K562 (cell line): ENCODE data around the gene ELOVL4. TPM values are rescaled to one million over a fixed set of nuclear protein-coding genes. Genes with fewer than 3 reads are reported as not detected.

Experiments used
- ATAC-seq: fragments of 200-7000 bp; cut with Tn5 transposase; 3 replicates; pipeline ENCODE4 v1.9.1; 2020; ENCODE audit warnings: moderate library complexity
- BruUV-seq: library from RNA; stranded (reverse); fragments of 400-500 nt; replicated peaks from 2 replicates; lab custom pipeline; 2021; lab: Mats Ljungman, UMichigan
- CTCF ChIA-PET: fragments of 300-600 bp; formaldehyde crosslinking; extraction: SDS; loops from one replicate; lab custom pipeline; 2021; ENCODE audit warnings: low intra/inter-chr PET ratio; lab: Yijun Ruan, JAX
- POLR2A ChIA-PET: fragments of 300-600, 350-650 bp; sonication (Branson Sonifier 250); formaldehyde crosslinking; extraction: SDS; loops from one replicate; lab custom pipeline; 2021; ENCODE audit warnings: antibody characterized with exemption, inconsistent platforms; lab: Yijun Ruan, JAX
- DNase-seq, 4 experiments: peaks; one replicate each; pipeline versions ENCODE4 v3.0.0 to v3.0.0-alpha.2; 2011 to 2018; ENCODE audit warnings: low spot score in 3 of 4, mixed read lengths in 3 of 4; ENCODE audit errors: extremely low read depth in 1 of 4
- FAIRE-seq: peaks from 2 replicates; lab custom pipeline; 2011; peaks lifted over from hg19 to GRCh38; lab: Jason Lieb, UNC
- H2AFZ ChIP-seq: 2 replicates; pipeline ENCODE4 v1.6.0; 2011; ENCODE audit warnings: low read depth, low read length, control low read depth, inconsistent platforms
- H3K27ac ChIP-seq: fragments of 200-600 bp; 3 replicates; pipeline ENCODE4 v1.8.0; 2011; ENCODE audit warnings: low read depth, mild to moderate bottlenecking, control low read depth, inconsistent platforms, low read length, moderate library complexity, mixed read lengths; ENCODE audit errors: extremely low read depth
- H3K27me3 ChIP-seq, 2 experiments: fragments of 300-600 bp in 1 of 2; 2 replicates in 1 of 2; 3 replicates in 1 of 2; pipeline versions ENCODE4 v1.6.0 to v1.8.0; 2011; ENCODE audit warnings: inconsistent platforms in 2 of 2, low read length in 2 of 2, mild to moderate bottlenecking in 1 of 2, mixed read lengths in 1 of 2, moderate library complexity in 1 of 2; ENCODE audit not compliant: control insufficient read depth in 2 of 2, insufficient read depth in 2 of 2
- H3K36me3 ChIP-seq: fragments of 300-600 bp; 3 replicates; pipeline ENCODE4 v1.8.0; 2011; ENCODE audit warnings: mild to moderate bottlenecking, low read length, inconsistent platforms; ENCODE audit not compliant: control insufficient read depth, insufficient read depth
- H3K4me1 ChIP-seq, 2 experiments: fragments of 200-600 bp in 1 of 2; replicated peaks in 1 of 2; 2 replicates in 1 of 2; 3 replicates in 1 of 2; pipeline versions ENCODE4 v1.5.1 to v1.8.0; 2011; ENCODE audit warnings: inconsistent platforms in 2 of 2, low read length in 2 of 2, mild to moderate bottlenecking in 1 of 2, mixed read lengths in 1 of 2, moderate library complexity in 1 of 2; ENCODE audit not compliant: control insufficient read depth in 2 of 2, insufficient read depth in 2 of 2
- H3K4me2 ChIP-seq: 2 replicates; pipeline ENCODE4 v1.6.1; 2011; ENCODE audit warnings: low read length, control low read depth, inconsistent platforms, mixed read lengths; ENCODE audit not compliant: insufficient read depth
- H3K4me3 ChIP-seq: fragments of 200-600 bp; sonication (generic), shearing (Covaris generic); 2 replicates; pipeline ENCODE4 v1.5.1; 2016; ENCODE audit warnings: control low read depth, inconsistent platforms
- H3K79me2 ChIP-seq: fragments of 200-600 bp; 3 replicates; pipeline ENCODE4 v1.8.0; 2011; ENCODE audit warnings: low read length, inconsistent platforms; ENCODE audit not compliant: control insufficient read depth, insufficient read depth
- H3K9ac ChIP-seq, 2 experiments: 2 replicates each; pipeline versions ENCODE4 v1.6.0 to v1.6.1; 2011; ENCODE audit warnings: low read depth in 2 of 2, low read length in 2 of 2, control low read depth in 1 of 2, inconsistent platforms in 1 of 2, mild to moderate bottlenecking in 1 of 2, mixed read lengths in 1 of 2; ENCODE audit not compliant: insufficient read depth in 1 of 2
- H3K9me1 ChIP-seq: one replicate; pipeline ENCODE4 v1.6.0; 2011; ENCODE audit warnings: inconsistent platforms, mild to moderate bottlenecking, low read length, moderate library complexity; ENCODE audit not compliant: control insufficient read depth, insufficient read depth
- H3K9me3 ChIP-seq: replicated peaks from 2 replicates; pipeline ENCODE4 v1.5.1; 2011; ENCODE audit warnings: low read depth, low read length, inconsistent platforms; ENCODE audit not compliant: control insufficient read depth, insufficient read depth
- H4K20me1 ChIP-seq: replicated peaks from 2 replicates; pipeline ENCODE4 v1.6.1; 2011; ENCODE audit warnings: low read length, inconsistent platforms, mixed read lengths; ENCODE audit not compliant: control insufficient read depth, insufficient read depth
- BMI1 ChIP-seq: fragments of 150-350 bp; IDR thresholded peaks from 2 replicates; pipeline ENCODE4 v1.6.1; 2014; ENCODE audit warnings: low read length
- DLX4 ChIP-seq: fragments of 250-450 bp; sonication (Bioruptor Pico); IDR thresholded peaks from 2 replicates; pipeline ENCODE4 v1.6.1; 2021; ENCODE audit warnings: mild to moderate bottlenecking
- ESRRB ChIP-seq: fragments of 250-450 bp; sonication (Bioruptor Pico); IDR thresholded peaks from 2 replicates; pipeline ENCODE4 v1.5.0; 2020; ENCODE audit warnings: mild to moderate bottlenecking, moderate library complexity, borderline replicate concordance
- FOSL1 ChIP-seq: fragments of 200-800 bp; sonication (Bioruptor generic); conservative IDR thresholded peaks from 2 replicates; pipeline ENCODE4 v1.6.1; 2016; ENCODE audit warnings: missing genetic modification characterization, missing compliant biosample characterization
- GTF2E2 ChIP-seq: fragments of 200-800 bp; sonication (Bioruptor generic); IDR thresholded peaks from 2 replicates; pipeline ENCODE4 v1.6.1; 2016; ENCODE audit warnings: missing genetic modification characterization, missing compliant biosample characterization
- MITF ChIP-seq: IDR thresholded peaks from 2 replicates; pipeline ENCODE4 v1.6.1; 2014; ENCODE audit warnings: antibody characterized with exemption
- RBBP5 ChIP-seq: fragments of 200-600 bp; sonication (generic); IDR thresholded peaks from 2 replicates; pipeline ENCODE4 v1.6.1; 2012; ENCODE audit warnings: borderline replicate concordance, mild to moderate bottlenecking, low read length, control low read depth, inconsistent platforms; ENCODE audit not compliant: insufficient read depth, poor library complexity, severe bottlenecking
- ZBTB2 ChIP-seq: fragments of 450-650 bp; IDR thresholded peaks from 2 replicates; pipeline ENCODE4 v1.6.1; 2016; ENCODE audit warnings: antibody characterized with exemption
- ZNF280A ChIP-seq: fragments of 450-650 bp; IDR thresholded peaks from 2 replicates; pipeline ENCODE4 v1.6.1; 2018; ENCODE audit warnings: mild to moderate bottlenecking, low read depth; ENCODE audit not compliant: partially characterized antibody
- ZNF347 ChIP-seq: fragments of 450-650 bp; formaldehyde crosslinking; IDR thresholded peaks from 2 replicates; pipeline ENCODE4 v1.4.0; 2020; ENCODE audit warnings: low read depth, mild to moderate bottlenecking, moderate library complexity
- ZNF695 ChIP-seq: fragments of 450-650 bp; formaldehyde crosslinking; IDR thresholded peaks from 2 replicates; pipeline ENCODE4 v1.4.0; 2020; ENCODE audit warnings: mild to moderate bottlenecking, moderate library complexity
- WGBS: fragments of 100-300 bp; shearing (Covaris generic); methylation state at CpG from one replicate; pipeline ENCODE4 v1.1.6; 2016; ENCODE audit warnings: low coverage, mixed read lengths; ENCODE audit not compliant: insufficient coverage; ENCODE audit errors: missing lambda C conversion rate; 5-methylcytosine and 5-hydroxymethylcytosine counted together
- in situ Hi-C: fragments of 300-500 bp; cut with MboI; formaldehyde crosslinking; loops from 4 replicates; pipeline ENCODE4 v1.15.0; 2018; ENCODE audit warnings: inconsistent platforms, mixed read lengths
- intact Hi-C: fragments of 100-400 bp; cut with micrococcal nuclease; formaldehyde crosslinking; loops from 2 replicates; pipeline ENCODE4 v1.14.2; 2022
- polyA plus RNA-seq, 8 experiments: library from polyadenylated mRNA; depleted of rRNA in 4 of 8; stranded (reverse) in 5 of 8; unstranded in 3 of 8; fragments of >200 nt; fragmentation: Nextera tagmentation in 2 of 8; fragmentation: Illumina TruSeq in 1 of 8; extraction: Ambion mirVana in 2 of 8; extraction: Trizol in 1 of 8; gene quantifications; 2 replicates each; pipeline versions ENCODE4 v1.2.1 to v1.2.3, GENCODE V29; 2011 to 2014; ENCODE audit warnings: inconsistent platforms in 1 of 8, missing spikeins in 1 of 8
- total RNA-seq, 7 experiments: library from RNA; depleted of rRNA in 6 of 7; stranded (reverse); fragments of >200 nt in 6 of 7; fragmentation: Illumina TruSeq in 2 of 7; extraction: Trizol in 2 of 7; gene quantifications; 2 replicates each; pipeline versions ENCODE4 v1.2.1 to v1.2.3, GENCODE V29; 2011 to 2021; ENCODE audit warnings: low replicate concordance in 1 of 7

The ELOVL4 gene
- total and polyA plus RNA-seq, 9 of the 15 experiments (the other 6 are each of a cell fraction or from before 2014, with no cell fraction given): not detected

- no peaks in the 10 kb centered on the region for H3K4me1 ChIP-seq
- H3K9me1 ChIP-seq: no peaks in the 10 kb centered on the region
- no TSS peak for BruUV-seq
- in situ Hi-C loops (no loop called here), intact Hi-C loops (no loop called here)
- no peak overlapping the region for H3K4me3 ChIP-seq
- no peaks in the 10 kb centered on the region for H3K9me3 ChIP-seq
- H3K79me2 ChIP-seq: no peaks in the 10 kb centered on the region
- POLR2A ChIA-PET: no interaction called here
- no peak overlapping the region for H3K4me2 ChIP-seq
- no peak overlapping the region for H3K9ac ChIP-seq
- FAIRE-seq: no peak
- CTCF ChIA-PET: no interaction called here
- H3K27me3 ChIP-seq: peaks cover 0 to 5% of the 10 kb centered on the region in 2 experiments; a peak in 2 of 5 replicates
- H3K27ac ChIP-seq: no peak overlapping the region
- TF ChIP-seq ZNF280A: no peak
- TF ChIP-seq GTF2E2 (tag): no peak
- TF ChIP-seq RBBP5: no peak
- TF ChIP-seq DLX4 (CRISPR knock-in tag): no peak
- no peak for TF ChIP-seq ZBTB2
- TF ChIP-seq FOSL1: no peak
- no peak for TF ChIP-seq ZNF695
- TF ChIP-seq BMI1: no peak
- no peak for TF ChIP-seq ZNF347
- no peak for TF ChIP-seq ESRRB
- TF ChIP-seq MITF: no peak
- TF ChIP-seq, all 486 proteins: peak for 0
- ATAC-seq (no peak), DNase-seq (no peak)
- 0% methylated on average over 2 of the region's 2 CpGs for WGBS
- no peak overlapping the region for H2AFZ ChIP-seq
- no peaks in the 10 kb centered on the region for H4K20me1 ChIP-seq
- no peaks in the 10 kb centered on the region for H3K36me3 ChIP-seq
Observed at GRCh38 chr6:79902046-79902445, 45.3 kb downstream of the ELOVL4 start.
